OCI-LY7 (cell line): ENCODE measurements around the gene KRT35.

Experiments used
- EZH2phosphoT487 ChIP-seq: fragments of 200-600 bp; sonication (generic); IDR thresholded peaks from 2 replicates; pipeline ENCODE4 v1.6.1; 2018; ENCODE audit warnings: low read depth, borderline replicate concordance, mild to moderate bottlenecking, mixed run types, antibody characterized with exemption, low read length, moderate library complexity, mixed read lengths
- TF ChIP-seq, protein P1 (sequence below): fragments of 200-600 bp; sonication (generic); conservative IDR thresholded peaks from 2 replicates; pipeline ENCODE4 v1.5.1; 2014; ENCODE audit warnings: mild to moderate bottlenecking, antibody characterized with exemption, low read length, moderate library complexity, mixed read lengths

DNA sequence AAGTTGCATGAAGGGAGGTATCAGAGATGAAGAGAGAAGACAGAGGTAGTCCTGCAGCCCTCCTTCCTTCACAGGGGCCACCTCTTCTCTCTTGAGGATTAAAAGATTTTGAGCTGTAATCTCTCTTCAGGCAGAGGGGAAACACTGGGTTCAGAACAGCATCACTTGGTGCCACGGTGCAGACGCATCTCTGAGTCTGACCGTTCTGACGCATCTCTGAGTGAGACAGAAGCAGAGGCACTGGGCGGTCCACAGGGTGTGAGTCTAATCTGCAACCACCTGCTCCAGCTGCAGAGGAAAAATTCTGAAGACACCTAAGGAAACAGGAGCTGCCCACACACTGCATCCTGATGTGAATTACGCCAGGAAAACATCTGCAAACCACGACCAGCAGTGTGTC is 51.3 kb downstream of the KRT35 start:
- TF ChIP-seq, protein P1, sequence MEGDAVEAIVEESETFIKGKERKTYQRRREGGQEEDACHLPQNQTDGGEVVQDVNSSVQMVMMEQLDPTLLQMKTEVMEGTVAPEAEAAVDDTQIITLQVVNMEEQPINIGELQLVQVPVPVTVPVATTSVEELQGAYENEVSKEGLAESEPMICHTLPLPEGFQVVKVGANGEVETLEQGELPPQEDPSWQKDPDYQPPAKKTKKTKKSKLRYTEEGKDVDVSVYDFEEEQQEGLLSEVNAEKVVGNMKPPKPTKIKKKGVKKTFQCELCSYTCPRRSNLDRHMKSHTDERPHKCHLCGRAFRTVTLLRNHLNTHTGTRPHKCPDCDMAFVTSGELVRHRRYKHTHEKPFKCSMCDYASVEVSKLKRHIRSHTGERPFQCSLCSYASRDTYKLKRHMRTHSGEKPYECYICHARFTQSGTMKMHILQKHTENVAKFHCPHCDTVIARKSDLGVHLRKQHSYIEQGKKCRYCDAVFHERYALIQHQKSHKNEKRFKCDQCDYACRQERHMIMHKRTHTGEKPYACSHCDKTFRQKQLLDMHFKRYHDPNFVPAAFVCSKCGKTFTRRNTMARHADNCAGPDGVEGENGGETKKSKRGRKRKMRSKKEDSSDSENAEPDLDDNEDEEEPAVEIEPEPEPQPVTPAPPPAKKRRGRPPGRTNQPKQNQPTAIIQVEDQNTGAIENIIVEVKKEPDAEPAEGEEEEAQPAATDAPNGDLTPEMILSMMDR: no peak
- TF ChIP-seq EZH2phosphoT487: no peak
